Stimulated activated CD4-positive, alpha-beta T cell treated with anti-CD3 and anti-CD28 coated beads, TNF-alpha, amount 100 ng/mL, for 1 hour (primary cell): ENCODE measurements around the gene PABPN1L.

Source experiments
- DNase-seq, 3 donors: peaks; one replicate each; pipeline ENCODE4 v3.0.0-alpha.2; 2020; ENCODE audit warnings: low read depth in 3 of 3, low spot score in 1 of 3

PABPN1L gene, protein sequence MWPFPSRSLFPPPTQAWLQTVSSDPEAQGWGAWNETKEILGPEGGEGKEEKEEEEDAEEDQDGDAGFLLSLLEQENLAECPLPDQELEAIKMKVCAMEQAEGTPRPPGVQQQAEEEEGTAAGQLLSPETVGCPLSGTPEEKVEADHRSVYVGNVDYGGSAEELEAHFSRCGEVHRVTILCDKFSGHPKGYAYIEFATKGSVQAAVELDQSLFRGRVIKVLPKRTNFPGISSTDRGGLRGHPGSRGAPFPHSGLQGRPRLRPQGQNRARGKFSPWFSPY

DNA sequence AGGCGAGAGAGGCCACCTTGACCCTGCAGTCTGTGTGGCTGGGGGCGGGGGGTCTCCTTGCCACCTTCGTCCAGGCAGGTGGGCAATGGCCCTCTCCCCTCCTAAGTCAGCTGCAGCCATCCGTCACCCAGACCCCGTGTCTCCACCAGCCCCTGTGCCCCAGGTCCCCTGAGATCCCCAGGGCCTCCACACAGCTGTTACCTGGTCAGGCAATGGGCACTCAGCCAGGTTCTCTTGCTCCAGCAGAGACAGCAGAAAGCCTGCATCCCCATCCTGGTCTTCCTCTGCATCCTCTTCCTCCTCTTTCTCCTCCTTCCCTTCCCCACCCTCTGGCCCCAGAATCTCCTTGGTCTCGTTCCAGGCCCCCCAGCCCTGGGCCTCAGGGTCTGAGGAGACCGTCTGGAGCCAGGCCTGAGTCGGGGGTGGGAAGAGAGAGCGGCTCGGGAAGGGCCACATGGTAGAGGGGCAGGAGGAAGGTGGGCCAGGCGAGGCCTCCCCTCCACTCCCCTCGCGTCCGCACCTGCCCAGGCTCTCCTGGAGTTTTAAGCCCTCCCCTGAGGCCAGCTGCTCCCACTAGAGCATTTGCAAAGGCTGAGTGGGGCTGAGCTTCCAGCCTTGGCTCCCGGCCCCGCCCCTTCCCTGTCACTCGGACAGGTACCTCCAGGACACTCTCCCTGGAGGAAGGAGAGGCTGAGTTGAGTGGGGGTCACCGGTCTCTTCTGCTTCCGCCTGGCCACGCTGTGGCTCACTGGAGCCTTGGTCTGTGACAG, at the start of gene PABPN1L:
TSS of gene PABPN1L (minus strand) at position 510 of the 770 bp plus-strand sequence. CDS start at position 456, 54 bp downstream.
- no peak for DNase-seq

DNA sequence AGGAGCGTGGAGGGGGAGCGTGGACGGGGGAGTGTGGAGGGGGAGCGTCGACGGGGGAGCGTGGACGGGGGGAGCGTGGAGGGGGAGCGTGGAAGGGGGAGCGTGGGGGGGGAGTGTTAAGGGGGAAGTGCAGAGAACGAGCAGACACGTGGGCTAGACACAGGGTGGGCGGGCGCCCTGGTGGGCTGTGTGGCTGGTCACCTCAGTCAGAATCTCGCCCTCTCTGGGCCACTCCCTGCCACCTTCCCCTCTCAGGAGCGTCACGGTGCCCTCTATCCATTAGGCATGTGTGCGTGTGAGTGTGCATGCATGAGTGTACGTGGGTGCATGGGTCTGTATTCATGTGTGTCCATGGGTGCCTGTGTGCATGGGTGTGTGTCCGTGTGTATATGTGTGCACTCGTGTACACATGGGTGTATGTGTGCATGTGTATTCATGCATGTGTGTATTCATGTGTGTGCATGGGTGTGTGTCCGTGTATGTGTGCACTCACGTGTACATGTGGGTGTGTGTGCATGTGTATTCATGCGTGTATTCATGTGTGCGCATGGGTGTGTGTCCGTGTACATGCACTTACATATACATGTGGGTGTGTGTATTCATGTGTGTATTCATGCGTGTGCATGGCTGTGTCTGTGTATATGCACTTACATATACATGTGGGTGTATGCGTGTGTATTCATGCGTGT, 49.3 kb upstream of the PABPN1L start:
- no peak for DNase-seq

GRCh38 chr16:88914750-88915368, 48.4 kb upstream of the PABPN1L start:
- DNase-seq: no peak

DNA sequence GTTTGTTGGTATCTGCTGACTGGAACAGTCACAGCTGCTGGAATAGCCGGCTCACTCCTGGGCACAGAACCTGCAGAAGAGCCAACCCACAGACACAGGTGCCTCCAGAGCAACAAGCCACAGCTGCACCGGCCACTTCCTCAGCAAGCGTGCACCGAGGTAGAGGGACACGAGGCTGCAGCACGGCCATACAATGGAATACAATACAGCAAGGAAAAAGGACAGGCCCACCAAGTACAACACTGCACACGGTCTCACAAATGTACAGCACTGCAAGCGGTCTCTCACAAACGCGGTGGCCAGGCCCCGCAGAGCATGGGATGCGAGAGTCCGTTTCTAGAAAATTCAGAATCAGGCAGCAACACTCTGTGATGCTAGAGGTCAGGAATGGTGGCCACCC, 47.4 kb upstream of the PABPN1L start:
- no peak for DNase-seq

DNA sequence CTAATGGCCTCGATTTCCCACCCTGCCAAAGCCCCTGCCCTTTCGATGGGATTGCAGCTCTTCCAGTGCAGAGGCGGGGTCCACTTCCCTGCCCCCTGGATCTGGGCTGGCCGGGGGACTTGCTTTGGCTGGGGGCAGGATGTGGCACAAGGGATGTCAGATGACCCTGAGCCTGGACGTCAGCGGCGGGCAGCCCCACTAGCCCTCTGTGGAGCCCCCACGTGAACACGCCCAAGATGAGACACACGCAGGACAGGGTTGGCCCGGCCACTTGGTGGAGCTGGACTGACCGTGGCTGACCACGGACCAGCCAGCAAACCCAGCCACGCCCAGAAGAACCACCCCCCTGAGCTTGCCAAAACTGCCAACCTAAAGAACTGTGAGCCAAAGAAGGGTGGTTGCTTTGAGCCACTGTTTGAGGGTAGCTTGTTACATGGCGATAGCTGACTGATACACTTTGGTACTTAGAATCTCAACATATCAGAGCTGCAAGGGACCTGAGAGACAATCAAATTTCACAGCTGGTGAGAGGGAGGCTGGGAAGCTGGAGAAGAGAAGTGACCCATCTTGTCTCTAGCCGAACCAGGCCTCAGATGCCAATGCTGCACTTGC, 46.6 kb upstream of the PABPN1L start:
- DNase-seq: no peak

GRCh38 chr16:88912556-88912955, 46.1 kb upstream of the PABPN1L start:
- DNase-seq: no peak

DNA sequence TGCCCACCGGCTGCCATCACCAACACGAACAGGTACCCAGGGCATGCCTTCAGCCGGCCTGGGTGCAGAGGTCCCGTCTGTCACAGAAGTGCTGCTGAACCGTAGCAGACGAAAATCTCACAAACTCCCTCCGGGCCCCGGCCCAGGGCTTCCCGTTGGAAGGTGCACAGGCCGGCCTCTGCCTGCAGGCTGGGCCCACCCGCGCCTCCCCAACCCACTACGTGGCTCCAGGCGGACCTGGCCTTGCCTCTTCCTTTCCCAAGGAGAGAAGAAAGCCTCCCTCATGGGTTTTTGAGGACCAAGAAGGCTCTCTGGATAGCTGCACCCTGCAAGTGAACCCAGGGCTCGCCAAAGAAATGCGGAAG, 45.5 kb upstream of the PABPN1L start:
- no peak for DNase-seq

GRCh38 chr16:88911136-88911945, 44.9 kb upstream of the PABPN1L start:
- no peak for DNase-seq

GRCh38 chr16:88910284-88911135, 44.0 kb upstream of the PABPN1L start:
- DNase-seq: no peak

DNA sequence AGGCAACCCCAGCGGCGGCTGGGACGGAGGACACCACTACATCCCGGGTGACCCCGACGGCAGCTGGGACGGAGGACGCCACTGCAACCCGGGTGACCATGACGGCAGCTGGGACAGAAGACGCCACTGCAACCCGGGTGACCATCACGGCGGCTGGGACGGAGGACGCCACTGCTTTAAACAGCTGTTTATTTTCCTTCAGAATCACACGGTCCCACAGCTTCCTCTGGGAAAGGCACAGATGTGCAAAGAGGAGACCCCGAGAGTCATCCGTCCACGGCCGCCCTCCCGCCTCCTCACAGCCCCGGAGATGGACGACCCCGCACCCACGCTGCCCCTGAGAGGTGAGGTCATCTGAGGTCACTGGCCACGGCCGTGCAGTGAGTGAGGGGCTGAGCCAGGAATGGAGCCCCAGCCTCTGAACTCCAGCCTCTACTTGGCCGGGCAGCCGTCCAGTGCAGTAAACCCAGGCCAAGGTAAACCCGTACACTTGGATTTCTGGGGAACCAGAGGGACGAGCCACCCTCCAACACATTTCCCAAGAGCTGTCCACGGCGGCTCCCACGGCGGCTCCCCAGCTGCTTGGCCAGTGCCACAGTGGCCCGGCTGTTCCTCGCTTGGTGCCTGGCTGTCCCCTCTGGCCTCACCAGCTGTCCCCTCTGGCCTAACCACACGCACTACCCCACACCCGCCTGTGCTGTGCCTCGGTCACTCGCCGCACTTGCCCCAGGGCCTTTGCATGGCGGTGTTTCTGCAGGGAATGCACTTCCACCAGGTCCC, 43.2 kb upstream of the PABPN1L start:
- DNase-seq: no peak

DNA sequence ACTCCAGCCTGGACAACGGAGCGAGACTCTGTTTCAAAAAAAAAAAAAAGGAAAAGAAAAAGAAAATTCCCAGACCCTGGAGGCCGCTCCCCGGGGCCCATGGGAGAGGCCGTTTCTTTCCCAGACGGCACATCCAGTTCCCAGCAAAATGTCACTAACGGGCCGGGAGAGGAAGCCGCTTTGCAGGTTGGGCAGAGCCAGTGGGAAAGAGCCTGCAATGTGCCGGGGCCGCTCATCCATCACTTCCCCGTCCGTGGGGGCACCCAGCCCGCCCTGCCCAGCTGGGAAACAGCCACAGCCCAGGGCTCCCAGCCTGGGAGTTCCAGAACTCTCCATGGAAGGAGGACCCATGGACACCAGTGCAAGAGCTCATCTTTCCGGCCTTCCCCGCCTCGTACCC, 41.8 kb upstream of the PABPN1L start:
- no peak for DNase-seq

DNA sequence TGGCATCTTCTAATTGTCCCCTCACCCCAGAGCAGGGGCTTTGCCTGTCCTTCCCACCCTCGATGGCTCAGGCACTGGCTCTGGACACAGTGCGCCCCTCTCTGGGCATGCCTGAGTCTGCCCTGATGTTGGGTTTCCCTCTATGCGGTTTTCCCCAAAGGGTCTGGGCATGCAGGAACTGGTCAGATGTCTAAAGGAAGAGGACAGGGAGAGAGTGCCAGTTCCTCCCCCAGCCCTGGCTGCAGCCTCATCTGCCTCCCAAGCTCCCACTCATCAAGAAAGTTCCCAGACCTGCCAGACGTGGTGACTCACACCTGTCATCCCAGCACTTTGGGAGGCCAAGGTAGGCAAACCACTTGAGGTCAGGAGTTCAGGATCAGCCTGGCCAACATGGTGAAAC, 41.3 kb upstream of the PABPN1L start:
- DNase-seq: no peak

DNA sequence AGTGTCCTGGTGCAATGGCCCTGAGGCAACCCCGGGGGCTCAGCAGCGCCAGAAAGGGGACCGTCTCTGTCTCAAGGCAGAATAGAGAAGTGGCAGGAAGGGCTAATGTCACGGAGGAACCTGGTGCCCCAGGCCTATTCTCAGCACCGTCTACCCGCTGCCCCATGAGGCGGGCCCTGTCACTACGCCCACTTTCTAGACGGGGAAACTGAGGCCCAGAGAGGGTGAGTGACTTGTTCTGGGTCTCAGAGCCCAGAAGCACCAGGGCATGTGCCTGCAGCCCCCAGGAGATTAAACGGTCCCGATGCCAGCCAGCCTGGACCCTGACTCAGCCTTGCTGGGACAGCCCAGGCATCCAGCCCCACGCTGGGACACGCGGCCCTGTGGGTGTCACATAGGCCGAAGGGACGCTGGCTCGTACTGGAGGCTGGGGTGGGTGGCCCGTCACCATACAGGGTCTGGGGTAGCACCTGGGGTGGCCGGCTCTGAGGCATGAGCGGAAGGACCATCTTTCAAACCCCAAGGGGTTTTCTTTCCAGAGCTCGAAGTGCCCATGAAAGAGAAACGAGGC, 40.2 kb upstream of the PABPN1L start:
- no peak for DNase-seq

GRCh38 chr16:88906020-88906419, 39.6 kb upstream of the PABPN1L start:
- no peak for DNase-seq

GRCh38 chr16:88905563-88905962, 39.1 kb upstream of the PABPN1L start:
- DNase-seq: no peak

DNA sequence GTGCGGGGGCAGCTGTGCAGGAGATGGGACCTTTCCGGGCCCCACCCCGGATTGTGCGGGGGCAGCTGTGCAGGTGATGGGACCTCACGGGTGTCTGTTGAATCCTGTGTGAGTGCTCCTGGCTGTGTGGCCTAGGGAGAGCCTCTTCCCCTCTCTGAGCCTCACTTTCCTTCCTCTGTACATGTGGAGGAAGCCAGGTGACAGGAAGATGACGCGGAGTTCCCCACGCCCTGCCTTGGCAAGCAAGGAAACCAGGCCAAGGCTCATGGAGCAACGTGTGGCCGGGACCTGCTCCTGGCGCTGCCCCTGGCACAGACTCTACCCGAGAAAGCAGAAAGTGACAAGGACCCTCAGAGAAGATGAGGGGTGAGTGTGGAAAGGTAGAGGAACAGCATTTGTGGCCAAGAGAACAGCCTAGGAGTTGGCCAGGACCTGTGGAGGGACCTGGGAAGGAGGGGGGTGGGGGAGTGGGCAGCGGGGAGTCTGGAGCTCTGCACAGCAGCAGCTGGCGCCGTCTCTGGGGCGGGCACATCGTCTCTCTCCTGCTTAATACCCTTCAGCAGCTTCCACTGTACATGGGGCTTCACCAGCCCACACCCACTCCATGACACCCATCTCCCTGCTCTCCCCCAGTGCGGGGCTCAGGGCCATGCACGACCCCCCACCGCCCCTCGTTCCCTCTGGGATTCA, 38.4 kb upstream of the PABPN1L start:
- no peak for DNase-seq

DNA sequence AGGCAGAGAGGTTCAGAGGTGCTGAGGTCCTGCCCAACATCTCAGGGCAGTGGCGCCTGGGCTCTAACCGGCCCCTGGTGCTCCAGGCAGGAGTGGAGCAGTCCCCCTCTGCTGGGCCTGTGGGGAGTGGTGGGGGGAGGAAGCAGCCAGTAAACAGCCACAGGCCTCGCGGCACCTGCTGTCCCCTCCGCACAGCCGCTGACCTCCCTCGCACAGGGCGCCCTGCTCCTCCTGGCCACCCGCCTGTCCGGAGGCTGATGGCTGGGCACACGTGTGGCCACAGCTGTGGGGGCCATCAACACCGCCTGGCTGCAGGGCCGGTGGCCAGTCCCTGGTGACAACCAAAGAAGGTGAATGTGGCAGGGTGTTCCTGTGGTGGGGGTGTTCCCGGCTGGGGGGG, 36.8 kb upstream of the PABPN1L start:
- no peak for DNase-seq

- DNase-seq: no peak
Observed at GRCh38 chr16:88902744-88903143, 36.3 kb upstream of the PABPN1L start.
